SH-SY5Y (cell line): ENCODE measurements around the gene CDKL1.

Source experiments
- GATA2 ChIP-seq: IDR thresholded peaks from 2 replicates; pipeline ENCODE4 v1.6.1; 2011; ENCODE audit warnings: mild to moderate bottlenecking, low read depth, low read length
- GATA3 ChIP-seq: IDR thresholded peaks from 2 replicates; pipeline ENCODE4 v1.6.1; 2011; ENCODE audit warnings: low read depth, mild to moderate bottlenecking, low read length, moderate library complexity

DNA sequence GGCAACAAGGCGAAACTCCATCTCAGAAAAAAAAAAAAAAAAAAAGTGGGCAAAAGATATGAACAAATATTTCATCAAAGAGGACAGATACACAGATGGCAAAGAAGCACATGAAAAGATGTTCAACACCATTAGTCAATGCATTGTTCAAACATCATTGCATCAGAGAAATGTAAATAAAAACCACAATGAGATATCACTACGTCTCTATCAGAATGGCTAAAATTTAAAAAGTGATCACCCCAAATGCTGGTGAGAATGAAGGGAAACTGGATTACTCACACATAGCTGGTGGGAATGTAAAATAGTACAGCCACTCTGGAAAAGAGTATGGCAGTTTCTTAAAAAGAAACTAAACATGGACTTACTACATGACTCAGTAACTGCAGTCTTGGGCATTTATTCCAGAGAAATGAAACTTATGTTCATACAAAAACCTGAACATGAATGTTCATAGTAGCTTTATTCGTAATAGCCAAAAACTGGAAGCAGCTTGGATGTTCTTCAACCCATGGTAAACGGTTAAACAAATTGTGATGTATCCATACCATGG is 88.2 kb downstream of the CDKL1 start:
- TF ChIP-seq GATA2: no peak
- no peak for TF ChIP-seq GATA3
